ENCODE data around the gene MCAT. TPM values are rescaled to one million over a fixed set of nuclear protein-coding genes. Genes with fewer than 3 reads are reported as not detected.

MCAT gene
- total RNA-seq, 4 donors from 2014 or later: 18.2 to 33.7 (median 31.1) TPM

DNA sequence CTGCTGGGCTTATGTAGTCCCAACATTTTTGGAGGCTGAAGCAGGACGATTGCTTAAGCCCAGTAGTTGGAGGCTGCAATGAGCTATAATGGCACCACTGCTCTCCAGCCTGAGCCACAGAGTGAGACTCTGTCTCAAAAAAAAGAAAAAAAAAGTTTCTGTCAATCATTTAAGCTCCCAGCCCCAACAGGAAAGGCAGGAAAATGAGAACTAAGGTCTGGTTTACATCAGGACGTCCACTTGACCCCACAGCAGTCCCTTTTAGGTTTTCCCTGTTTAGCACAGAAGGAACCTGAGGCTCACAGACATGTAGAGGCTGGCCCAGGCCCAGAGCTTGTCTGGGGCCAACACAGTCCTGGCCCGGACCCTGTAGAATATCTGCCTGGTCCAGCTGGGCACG lies 44.8 kb downstream of the MCAT start:
- Histone ChIP-seq H3K27ac (no peak overlapping the region), H3K27me3 (no peaks in the 10 kb centered on the region), H3K36me3 (no peaks in the 10 kb centered on the region), H3K9me3 (no peaks in the 10 kb centered on the region), H3K4me1 (no peaks in the 10 kb centered on the region), H3K4me3 (no peak overlapping the region)
- intact Hi-C loops (cut with DNase I; ENCODE audit: low total_unique reads): no loop called here
- no peak for TF ChIP-seq POLR2A (IDR thresholded peaks at IDR 0.05)
- TF ChIP-seq, protein P1, sequence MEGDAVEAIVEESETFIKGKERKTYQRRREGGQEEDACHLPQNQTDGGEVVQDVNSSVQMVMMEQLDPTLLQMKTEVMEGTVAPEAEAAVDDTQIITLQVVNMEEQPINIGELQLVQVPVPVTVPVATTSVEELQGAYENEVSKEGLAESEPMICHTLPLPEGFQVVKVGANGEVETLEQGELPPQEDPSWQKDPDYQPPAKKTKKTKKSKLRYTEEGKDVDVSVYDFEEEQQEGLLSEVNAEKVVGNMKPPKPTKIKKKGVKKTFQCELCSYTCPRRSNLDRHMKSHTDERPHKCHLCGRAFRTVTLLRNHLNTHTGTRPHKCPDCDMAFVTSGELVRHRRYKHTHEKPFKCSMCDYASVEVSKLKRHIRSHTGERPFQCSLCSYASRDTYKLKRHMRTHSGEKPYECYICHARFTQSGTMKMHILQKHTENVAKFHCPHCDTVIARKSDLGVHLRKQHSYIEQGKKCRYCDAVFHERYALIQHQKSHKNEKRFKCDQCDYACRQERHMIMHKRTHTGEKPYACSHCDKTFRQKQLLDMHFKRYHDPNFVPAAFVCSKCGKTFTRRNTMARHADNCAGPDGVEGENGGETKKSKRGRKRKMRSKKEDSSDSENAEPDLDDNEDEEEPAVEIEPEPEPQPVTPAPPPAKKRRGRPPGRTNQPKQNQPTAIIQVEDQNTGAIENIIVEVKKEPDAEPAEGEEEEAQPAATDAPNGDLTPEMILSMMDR (IDR thresholded peaks at IDR 0.05 in 4 of 5, conservative IDR thresholded peaks at IDR 0.05 in 1 of 5): no peak
- ATAC-seq (no peak), DNase-seq (no peak)
- in situ Hi-C loops (cut with MboI; ENCODE audit: low sequenced_read_pairs in 4 of 4): no loop called here

DNA sequence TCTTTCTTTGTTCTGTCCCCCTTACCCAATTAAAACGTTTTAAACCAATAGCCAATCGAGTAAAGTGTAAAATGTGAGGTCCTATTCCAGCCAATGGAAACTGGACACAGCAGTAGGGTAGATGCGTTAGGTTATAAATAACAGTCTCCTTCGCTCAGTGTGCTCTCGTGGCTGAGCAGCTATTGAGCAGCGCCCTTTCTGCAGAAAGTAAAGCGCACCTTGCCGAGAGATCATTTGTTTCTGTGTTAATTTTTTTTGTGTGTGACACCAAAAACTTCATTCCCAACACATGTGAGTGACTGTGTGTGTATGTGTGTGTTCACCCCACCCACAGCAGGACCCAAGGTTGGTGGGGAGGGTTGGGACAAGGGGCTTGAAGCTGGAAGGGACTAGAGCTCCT lies 46.8 kb downstream of the MCAT start:
- in situ Hi-C loops (cut with MboI; ENCODE audit: low sequenced_read_pairs in 4 of 4) (no loop called here), intact Hi-C loops (cut with DNase I; ENCODE audit: low total_unique reads) (no loop called here)
- Histone ChIP-seq H3K27me3 (no peaks in the 10 kb centered on the region), H3K27ac (no peak overlapping the region), H3K4me3 (no peak overlapping the region), H3K9me3 (no peaks in the 10 kb centered on the region), H3K4me1 (no peaks in the 10 kb centered on the region), H3K36me3 (no peaks in the 10 kb centered on the region)
- TF ChIP-seq POLR2A (IDR thresholded peaks at IDR 0.05): no peak
- TF ChIP-seq, protein P1 (IDR thresholded peaks at IDR 0.05 in 4 of 5, conservative IDR thresholded peaks at IDR 0.05 in 1 of 5): no peak
- ATAC-seq: no peak
- DNase-seq: no peak

GRCh38 chr22:43094551-43094950 lies 48.6 kb downstream of the MCAT start:
- ATAC-seq (no peak), DNase-seq (no peak)
- no peak for TF ChIP-seq POLR2A (IDR thresholded peaks at IDR 0.05)
- TF ChIP-seq, protein P1 (IDR thresholded peaks at IDR 0.05 in 4 of 5, conservative IDR thresholded peaks at IDR 0.05 in 1 of 5): no peak
- intact Hi-C loops (cut with DNase I; ENCODE audit: low total_unique reads): no loop called here
- Histone ChIP-seq H3K27me3 (no peaks in the 10 kb centered on the region), H3K4me3 (no peak overlapping the region), H3K27ac (no peak overlapping the region), H3K4me1 (peaks cover 0 to 5% of the 10 kb centered on the region in 2 donors), H3K9me3 (no peaks in the 10 kb centered on the region), H3K36me3 (no peaks in the 10 kb centered on the region)
- in situ Hi-C loops (cut with MboI; ENCODE audit: low sequenced_read_pairs in 4 of 4): no loop called here

DNA sequence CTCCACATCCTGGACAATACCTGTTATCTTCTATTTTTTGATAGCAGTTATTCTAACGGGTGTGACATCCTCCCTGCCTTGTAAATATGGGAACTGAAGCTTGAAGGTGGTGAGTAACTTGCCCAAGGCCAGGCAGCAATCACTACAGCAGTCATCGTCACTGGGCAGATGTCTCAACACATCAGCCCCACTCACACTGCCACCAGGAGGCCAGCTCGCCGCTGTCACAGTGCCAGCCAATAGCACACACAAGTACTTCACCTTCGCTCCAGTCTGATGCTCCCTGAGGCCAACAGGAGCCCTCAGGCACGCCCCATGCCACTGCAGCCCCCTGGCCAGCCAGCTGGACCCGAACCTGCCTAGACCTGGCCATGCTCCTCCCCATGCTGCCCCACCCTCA lies 49.1 kb downstream of the MCAT start:
- no peak for TF ChIP-seq POLR2A (IDR thresholded peaks at IDR 0.05)
- TF ChIP-seq, protein P1 (IDR thresholded peaks at IDR 0.05 in 4 of 5, conservative IDR thresholded peaks at IDR 0.05 in 1 of 5): no peak
- Histone ChIP-seq H3K27ac (no peak overlapping the region), H3K4me1 (peaks cover 0 to 7% of the 10 kb centered on the region in 2 donors), H3K4me3 (no peak overlapping the region), H3K9me3 (no peaks in the 10 kb centered on the region), H3K27me3 (no peaks in the 10 kb centered on the region), H3K36me3 (no peaks in the 10 kb centered on the region)
- no peak for ATAC-seq
- no peak for DNase-seq
- intact Hi-C loops (cut with DNase I; ENCODE audit: low total_unique reads): no loop called here
- in situ Hi-C loops (cut with MboI; ENCODE audit: low sequenced_read_pairs in 4 of 4): no loop called here

GRCh38 chr22:43092085-43092484 lies 51.1 kb downstream of the MCAT start:
- H3K9me3 ChIP-seq: no peaks in the 10 kb centered on the region
- peaks cover 4 to 7% of the 10 kb centered on the region in 2 donors for H3K4me1 ChIP-seq
- in situ Hi-C loops (cut with MboI; ENCODE audit: low sequenced_read_pairs in 4 of 4): no loop called here
- no peaks in the 10 kb centered on the region for H3K27me3 ChIP-seq
- H3K4me3 ChIP-seq: no peak overlapping the region
- H3K36me3 ChIP-seq: no peaks in the 10 kb centered on the region
- intact Hi-C loops (cut with DNase I; ENCODE audit: low total_unique reads): no loop called here
- ATAC-seq (no peak), DNase-seq (no peak)
- H3K27ac ChIP-seq: no peak overlapping the region
- no peak for TF ChIP-seq POLR2A (IDR thresholded peaks at IDR 0.05)

All from gastrocnemius medialis (tissue), 4 donors.